Activated CD4-positive, alpha-beta T cell treated with anti-CD3 and anti-CD28 coated beads, Interleukin-2, amount 10 ng/mL, durations not matched to agents 24 days and 14 days (primary cell): ENCODE data around the gene CANT1. TPM values are rescaled to one million over a fixed set of nuclear protein-coding genes. Genes with fewer than 3 reads are reported as not detected.
"Not testable (repeated sequence)": the region's sequence is repeated elsewhere in the genome, so short reads cannot be mapped to it uniquely, and the experiment has no call there.

Experiments
- DNase-seq: peaks from one replicate; pipeline ENCODE4 v3.0.0; 2022
- H3K27ac Mint-ChIP-seq: one replicate; pipeline ENCODE4 v1.8.0; 2022; ENCODE audit warnings: mild to moderate bottlenecking, mixed read lengths
- H3K27me3 Mint-ChIP-seq: one replicate; pipeline ENCODE4 v1.8.0; 2022; ENCODE audit warnings: mixed read lengths
- H3K36me3 Mint-ChIP-seq: one replicate; pipeline ENCODE4 v1.8.0; 2022; ENCODE audit warnings: low read depth, mild to moderate bottlenecking, mixed read lengths
- H3K4me1 Mint-ChIP-seq: one replicate; pipeline ENCODE4 v1.8.0; 2021; ENCODE audit warnings: mixed read lengths
- H3K4me3 Mint-ChIP-seq: one replicate; pipeline ENCODE4 v1.8.0; 2022; ENCODE audit warnings: mild to moderate bottlenecking, moderate library complexity, mixed read lengths
- H3K9me3 Mint-ChIP-seq: one replicate; pipeline ENCODE4 v1.8.0; 2021; ENCODE audit warnings: mixed read lengths
- intact Hi-C: fragments of 100-400 bp; cut with micrococcal nuclease; formaldehyde crosslinking; loops from one replicate; pipeline ENCODE4 v1.15.1; 2023
- total RNA-seq: library from RNA; stranded (reverse); gene quantifications from 2 replicates; pipeline ENCODE4 v1.2.3, GENCODE V29; 2022

CANT1 gene
- total RNA-seq, 1 donor from 2014 or later = 70.5 TPM

DNA sequence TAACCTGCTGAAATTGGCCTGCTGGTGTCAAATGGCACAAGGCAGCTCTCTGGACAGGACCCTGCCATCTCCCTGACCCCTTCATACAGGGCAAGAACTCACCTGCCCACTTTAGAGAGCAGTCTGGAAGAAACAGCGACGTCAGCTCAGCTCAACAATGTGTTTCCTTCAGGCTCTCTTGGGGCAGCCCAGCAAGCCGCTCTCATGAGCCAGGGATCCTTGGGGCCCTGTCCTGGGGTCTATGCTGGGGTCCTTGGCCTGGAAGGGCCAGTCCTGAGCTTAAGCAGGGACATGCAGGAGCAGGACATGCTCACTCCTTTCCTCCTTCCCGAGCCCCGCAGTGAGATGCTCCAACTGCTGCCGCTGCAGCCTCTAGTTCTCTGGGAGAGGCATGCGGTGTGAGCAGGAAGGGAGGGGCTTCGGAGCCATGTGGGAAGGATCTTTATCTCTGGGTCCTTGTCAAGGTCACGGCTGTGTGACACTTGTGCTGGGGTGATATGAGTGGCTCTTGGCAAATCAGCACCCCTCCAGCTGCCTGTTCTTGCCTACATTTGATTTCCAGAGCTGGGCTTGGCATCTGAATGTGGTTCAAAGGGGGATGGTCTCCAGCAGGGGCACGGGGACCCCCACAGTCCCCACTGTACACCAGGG, 17.8 kb upstream of the CANT1 start:
- H3K27ac Mint-ChIP-seq = no peak overlapping the region
- no peaks in the 10 kb centered on the region for H3K9me3 Mint-ChIP-seq
- no peak overlapping the region for H3K4me3 Mint-ChIP-seq
- H3K27me3 Mint-ChIP-seq = peaks cover 51% of the 10 kb centered on the region
- intact Hi-C loops = no loop called here
- no peak for DNase-seq
- peaks cover 6% of the 10 kb centered on the region for H3K4me1 Mint-ChIP-seq
- H3K36me3 Mint-ChIP-seq = no peaks in the 10 kb centered on the region

DNA sequence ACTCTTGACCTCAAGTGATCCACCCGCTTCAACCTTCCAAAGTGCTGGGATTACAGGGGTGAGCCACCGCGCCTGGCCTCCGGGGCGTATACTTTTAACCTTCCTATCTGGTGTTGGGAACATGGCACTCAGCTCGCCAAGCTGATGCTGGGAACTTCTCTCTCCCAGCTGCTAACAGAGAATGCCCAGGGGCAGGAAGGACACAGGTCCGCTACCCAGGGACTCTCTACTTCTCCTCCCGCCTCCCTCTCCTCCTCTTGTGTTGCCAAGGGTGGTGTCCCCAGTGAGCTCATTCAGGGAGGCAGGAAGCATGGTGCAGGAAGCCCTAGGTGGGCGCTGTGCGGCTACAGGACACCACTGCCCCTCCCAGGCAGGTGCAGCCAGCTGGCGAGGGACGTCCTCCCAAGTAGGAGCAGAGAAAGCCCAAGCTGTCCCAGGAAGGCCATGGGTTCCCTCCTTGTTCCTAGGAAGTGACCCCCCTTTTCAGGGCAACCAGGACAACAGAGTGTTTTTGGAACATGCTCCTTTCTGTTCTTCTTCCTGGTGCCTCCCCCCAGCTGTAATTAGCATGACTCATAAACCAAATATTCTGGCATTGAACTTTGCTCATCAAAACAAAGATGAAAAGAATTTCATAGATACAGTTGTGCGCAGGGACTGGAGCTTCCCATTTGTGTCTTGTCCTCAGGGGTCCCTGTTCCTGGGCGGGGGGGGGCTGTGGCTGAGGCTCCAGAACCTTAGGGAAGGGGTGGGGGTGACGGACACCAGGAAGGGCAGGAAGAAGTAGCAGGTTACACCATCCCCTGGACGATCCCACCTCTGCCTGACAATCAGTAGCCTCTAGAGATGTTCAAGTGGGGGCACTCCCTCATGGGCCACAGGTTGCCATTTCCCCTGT, 17.1 kb upstream of the CANT1 start:
- no peak for DNase-seq
- intact Hi-C loops = no loop called here
- Mint-ChIP-seq H3K36me3 (no peaks in the 10 kb centered on the region), H3K4me3 (peak overlapping the region; percentile 32), H3K4me1 (peaks cover 6% of the 10 kb centered on the region), H3K27ac (no peak overlapping the region), H3K27me3 (peaks cover 50% of the 10 kb centered on the region), H3K9me3 (no peaks in the 10 kb centered on the region)

DNA sequence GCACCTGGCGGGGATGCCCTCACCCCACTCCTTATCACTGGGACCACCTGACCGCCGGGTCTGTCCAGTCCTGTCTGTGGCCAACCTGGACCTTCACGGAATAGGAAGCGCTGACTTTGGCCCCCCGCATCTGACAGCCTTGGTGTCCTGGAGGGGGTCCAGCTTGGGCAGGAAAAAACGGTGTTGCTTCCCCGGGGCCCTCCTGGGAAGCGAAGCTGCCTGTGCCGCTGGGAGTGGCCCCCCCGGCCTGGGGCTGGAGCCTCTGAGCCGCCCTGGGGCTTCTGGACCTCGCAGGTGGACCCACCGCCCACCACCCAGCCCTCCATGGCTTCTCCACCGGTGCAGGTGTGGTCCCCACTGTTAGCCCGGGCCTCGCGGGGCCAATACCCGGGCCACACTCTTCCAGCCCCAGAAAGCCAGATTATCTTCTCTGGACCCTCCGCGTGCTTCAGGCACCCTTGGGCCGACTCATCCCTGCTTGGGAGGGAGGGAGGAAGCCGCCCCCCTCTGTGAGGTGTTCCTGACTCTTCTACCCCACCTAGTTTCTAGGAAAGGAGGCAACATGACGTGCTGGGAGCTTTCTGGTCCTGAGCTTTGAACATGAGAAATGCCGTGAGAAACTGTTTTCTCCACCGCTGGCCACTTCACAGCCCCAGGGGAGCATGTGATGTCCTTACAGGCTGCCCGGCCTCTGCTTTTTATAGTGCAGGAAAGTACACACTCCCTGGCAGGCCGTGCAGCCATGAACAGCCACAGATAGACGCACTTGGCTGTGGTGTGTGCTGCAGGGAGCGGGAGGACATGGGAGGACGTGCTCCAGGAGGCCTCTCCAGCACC, 15.6 kb upstream of the CANT1 start:
- Mint-ChIP-seq H3K4me1 (peaks cover 6% of the 10 kb centered on the region), H3K4me3 (peak overlapping the region; percentile 32), H3K27me3 (peaks cover 61% of the 10 kb centered on the region), H3K36me3 (no peaks in the 10 kb centered on the region), H3K9me3 (no peaks in the 10 kb centered on the region), H3K27ac (no peak overlapping the region)
- DNase-seq = no peak
- intact Hi-C loops = no loop called here

DNA sequence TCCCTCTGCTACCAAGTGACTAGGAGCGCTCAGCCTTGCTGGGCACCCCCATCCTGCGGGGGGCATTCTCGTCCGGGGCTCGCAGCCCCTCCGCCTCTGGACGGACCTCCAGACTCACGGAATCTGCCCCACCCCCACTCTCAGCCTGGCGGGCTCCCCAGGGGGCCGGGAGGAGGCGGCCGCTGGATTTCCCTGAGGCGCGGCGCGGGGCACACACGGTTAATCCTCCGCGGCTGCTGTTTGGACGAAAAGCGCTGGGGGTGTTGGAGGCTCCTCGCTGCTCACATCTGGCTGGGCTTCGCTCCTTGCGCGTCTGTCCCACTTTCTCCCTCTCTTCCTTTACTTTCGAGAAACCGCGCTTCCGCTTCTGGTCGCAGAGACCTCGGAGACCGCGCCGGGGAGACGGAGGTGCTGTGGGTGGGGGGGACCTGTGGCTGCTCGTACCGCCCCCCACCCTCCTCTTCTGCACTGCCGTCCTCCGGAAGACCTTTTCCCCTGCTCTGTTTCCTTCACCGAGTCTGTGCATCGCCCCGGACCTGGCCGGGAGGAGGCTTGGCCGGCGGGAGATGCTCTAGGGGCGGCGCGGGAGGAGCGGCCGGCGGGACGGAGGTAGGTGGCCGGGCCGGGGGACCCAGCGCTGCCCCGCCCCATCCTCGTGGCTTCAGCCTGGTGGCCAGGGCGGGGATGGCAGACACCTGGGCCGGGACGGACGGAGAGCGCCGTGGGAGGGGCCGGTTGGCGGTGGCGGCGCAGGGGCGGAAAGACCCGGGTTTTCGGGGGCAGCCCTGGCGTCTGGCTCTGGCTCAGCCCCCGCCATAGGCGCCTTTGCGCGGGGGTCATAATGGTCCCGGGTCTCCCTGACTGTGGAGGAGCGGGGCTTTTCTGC, 14.6 kb upstream of the CANT1 start, which contains the start of gene C1QTNF1:
Gene C1QTNF1 (plus strand): TSS at position 284 of the 886 bp plus-strand sequence. CDS start 19,800 bp downstream, outside the sequence.
- DNase-seq = peak; percentile 79
- peaks cover 6% of the 10 kb centered on the region for H3K4me1 Mint-ChIP-seq
- peak within 1 kb of the TSS; percentile 87 for H3K4me3 Mint-ChIP-seq
- intact Hi-C loops = no loop called here
- H3K36me3 Mint-ChIP-seq = no peaks in the 10 kb centered on the region
- no peak within 1 kb of the TSS for H3K27ac Mint-ChIP-seq
- H3K27me3 Mint-ChIP-seq = peaks cover 62% of the 10 kb centered on the region
- no peaks in the 10 kb centered on the region for H3K9me3 Mint-ChIP-seq

DNA sequence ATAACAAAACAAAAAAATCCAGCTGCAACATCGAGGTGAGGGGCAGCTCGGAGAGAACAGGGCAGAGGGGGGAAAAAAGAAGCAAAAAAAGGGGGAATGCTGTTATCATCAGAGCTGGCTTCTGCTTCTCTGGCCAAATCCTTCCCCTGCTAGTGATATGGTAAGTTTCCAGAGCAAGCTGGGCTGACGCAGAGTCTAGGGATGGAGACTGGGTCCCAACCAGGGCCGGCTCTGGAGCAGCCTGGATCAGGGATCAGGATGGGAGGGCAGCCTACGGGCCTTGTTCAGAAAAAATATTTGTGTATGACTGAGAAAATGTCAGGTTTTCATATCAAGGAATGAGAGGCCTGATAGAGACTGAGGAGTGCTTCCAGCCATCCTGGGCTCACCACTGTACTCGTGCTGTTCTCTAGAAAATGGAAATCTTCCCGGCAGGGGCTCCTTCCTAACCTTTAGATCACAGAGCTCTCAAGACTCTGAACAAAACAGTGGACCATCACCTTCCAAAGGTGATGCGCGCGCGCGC, 13.7 kb upstream of the CANT1 start:
- no peak for DNase-seq
- peak overlapping the region; percentile 38 for H3K4me3 Mint-ChIP-seq
- H3K36me3 Mint-ChIP-seq = no peaks in the 10 kb centered on the region
- H3K4me1 Mint-ChIP-seq = peaks cover 6% of the 10 kb centered on the region
- peaks cover 63% of the 10 kb centered on the region for H3K27me3 Mint-ChIP-seq
- no peak overlapping the region for H3K27ac Mint-ChIP-seq
- no peaks in the 10 kb centered on the region for H3K9me3 Mint-ChIP-seq
- intact Hi-C loops = no loop called here

DNA sequence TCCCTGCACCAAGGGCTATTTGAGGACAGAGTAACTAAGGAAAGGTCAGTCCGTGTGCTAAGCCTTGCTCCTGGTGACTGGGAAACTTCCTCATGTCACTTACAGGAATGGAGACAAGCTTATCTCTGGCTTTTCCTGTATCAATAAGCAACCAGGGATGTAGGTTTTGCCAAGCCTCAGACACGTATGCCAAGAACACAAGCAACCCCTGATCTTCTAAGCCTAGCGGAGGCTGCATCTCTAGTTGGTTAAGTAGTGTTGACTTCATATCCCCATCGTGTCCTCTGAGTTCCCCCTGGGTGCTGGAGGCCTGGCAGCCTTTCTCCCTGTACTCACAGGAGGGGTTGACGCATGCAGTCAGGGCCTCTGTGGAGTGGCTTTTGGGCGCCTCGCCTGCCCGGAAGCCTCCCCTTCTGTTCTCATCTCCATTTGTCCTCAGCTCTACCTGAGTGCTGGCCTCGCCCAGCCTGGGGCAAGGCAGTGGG, 13.0 kb upstream of the CANT1 start:
- peaks cover 6% of the 10 kb centered on the region for H3K4me1 Mint-ChIP-seq
- no peaks in the 10 kb centered on the region for H3K36me3 Mint-ChIP-seq
- no peak for DNase-seq
- no peak overlapping the region for H3K4me3 Mint-ChIP-seq
- peaks cover 59% of the 10 kb centered on the region for H3K27me3 Mint-ChIP-seq
- no peak overlapping the region for H3K27ac Mint-ChIP-seq
- H3K9me3 Mint-ChIP-seq = no peaks in the 10 kb centered on the region
- intact Hi-C loops = no loop called here

DNA sequence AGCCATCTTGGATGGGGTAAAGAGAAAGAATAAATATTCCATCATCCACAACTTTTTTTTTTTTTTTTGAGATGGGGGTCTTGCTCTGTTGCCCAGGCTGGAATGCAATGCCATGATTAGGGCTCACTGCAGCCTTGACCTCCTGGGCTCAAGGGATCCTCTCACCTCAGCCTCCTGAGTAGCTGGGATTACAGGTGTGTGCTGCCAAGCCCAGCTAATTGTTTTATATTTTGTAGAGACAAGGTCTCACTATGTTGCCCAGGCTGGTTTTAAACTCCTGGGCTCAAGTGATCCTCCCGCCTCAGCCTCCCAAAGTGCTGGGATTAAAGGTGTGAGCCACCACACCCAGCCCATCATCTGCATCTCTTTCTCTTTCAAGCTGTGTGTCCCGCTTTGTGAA, 12.4 kb upstream of the CANT1 start:
- H3K27ac Mint-ChIP-seq, intact Hi-C loops: not testable (repeated sequence)
- peaks cover 55% of the 10 kb centered on the region for H3K27me3 Mint-ChIP-seq

DNA sequence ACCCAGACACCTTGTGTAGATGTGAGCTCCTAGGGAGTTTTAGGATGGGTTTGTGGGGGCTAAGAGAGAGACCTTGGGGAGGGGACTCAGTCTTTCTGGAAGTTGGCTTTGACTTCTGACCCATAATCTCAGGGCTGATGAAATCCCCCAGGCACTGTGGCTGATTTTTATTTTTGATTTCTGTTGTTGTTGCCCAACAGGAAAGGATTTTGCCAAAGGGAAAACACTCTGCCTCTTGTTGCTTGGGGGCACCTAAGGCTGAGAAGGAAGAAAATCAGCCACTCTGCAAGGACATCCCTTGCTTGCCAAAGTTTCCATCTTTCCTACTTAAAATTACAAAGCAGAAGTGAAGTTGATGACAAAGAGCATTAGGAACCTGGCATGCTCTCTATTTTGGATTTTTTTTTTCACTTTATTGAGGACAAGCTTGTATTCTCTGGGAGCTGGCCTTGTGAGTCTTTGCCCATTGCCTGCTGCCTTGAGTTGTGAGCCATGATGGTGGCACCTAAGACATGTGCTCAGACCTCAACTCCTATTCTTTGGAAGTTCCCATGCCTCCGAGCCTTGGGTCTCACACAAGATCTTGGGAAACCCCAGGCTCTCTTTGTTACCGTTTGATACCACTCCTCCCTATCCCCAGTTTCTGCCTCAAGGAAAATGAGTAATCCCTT, 11.2 kb upstream of the CANT1 start:
- peaks cover 6% of the 10 kb centered on the region for H3K4me1 Mint-ChIP-seq
- H3K9me3 Mint-ChIP-seq = no peaks in the 10 kb centered on the region
- no peak overlapping the region for H3K4me3 Mint-ChIP-seq
- no peak for DNase-seq
- no peaks in the 10 kb centered on the region for H3K36me3 Mint-ChIP-seq
- intact Hi-C loops = no loop called here
- H3K27ac Mint-ChIP-seq = no peak overlapping the region
- H3K27me3 Mint-ChIP-seq = peaks cover 46% of the 10 kb centered on the region

More for the DNA sequence above, 12.4 kb upstream of the CANT1 start:
- not testable (repeated sequence) for H3K4me3 Mint-ChIP-seq, H3K4me1 Mint-ChIP-seq, H3K36me3 Mint-ChIP-seq, DNase-seq, H3K9me3 Mint-ChIP-seq

DNA sequence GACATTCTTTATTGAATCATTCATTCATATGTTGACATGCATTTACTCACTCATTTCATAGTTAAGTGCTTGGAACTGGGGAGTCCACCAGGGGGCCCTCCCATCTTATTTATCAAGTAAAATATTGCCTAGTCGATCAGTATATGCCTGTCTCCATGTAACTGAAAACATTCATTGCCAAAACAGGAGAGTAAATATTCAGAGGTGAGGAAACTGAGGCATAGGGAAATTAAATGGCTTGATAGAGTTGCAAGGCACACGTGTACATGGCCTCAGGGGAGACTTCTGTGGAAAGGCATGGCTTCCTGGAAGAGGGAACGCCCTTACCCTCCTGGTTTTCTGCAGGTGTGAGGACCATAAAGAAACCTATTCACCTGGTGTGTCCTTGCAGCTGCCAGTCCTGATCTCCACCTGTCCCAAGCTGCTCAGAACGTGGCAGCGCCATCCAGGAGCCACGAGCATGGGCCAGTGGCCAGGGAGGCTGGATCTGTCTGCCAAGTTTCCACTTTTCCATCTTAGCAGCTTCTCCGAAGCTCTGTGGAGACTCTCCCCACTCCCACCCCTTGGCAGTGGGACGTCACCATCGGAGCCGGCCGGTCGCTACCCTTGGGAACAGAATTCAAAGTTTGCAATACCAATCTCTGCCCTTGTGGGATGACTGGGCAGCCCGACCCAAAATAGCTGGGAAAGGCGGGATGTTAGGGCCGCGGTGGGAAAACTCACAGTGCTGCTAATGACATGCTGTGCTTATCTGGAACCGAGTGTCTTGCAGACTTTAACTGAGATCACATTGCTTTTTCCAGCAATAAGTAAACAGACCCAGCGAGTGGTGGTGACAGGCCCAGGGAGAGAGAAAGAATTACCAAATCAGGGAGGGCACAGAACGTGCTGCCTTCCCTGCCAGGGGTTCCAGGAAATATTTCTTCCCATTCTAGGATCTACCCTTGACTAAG, 10.3 kb upstream of the CANT1 start:
- intact Hi-C loops = no loop called here
- Mint-ChIP-seq H3K36me3 (no peaks in the 10 kb centered on the region), H3K27me3 (peaks cover 41% of the 10 kb centered on the region), H3K4me3 (no peak overlapping the region), H3K4me1 (peaks cover 6% of the 10 kb centered on the region), H3K27ac (no peak overlapping the region), H3K9me3 (no peaks in the 10 kb centered on the region)
- peak; percentile 80 for DNase-seq

DNA sequence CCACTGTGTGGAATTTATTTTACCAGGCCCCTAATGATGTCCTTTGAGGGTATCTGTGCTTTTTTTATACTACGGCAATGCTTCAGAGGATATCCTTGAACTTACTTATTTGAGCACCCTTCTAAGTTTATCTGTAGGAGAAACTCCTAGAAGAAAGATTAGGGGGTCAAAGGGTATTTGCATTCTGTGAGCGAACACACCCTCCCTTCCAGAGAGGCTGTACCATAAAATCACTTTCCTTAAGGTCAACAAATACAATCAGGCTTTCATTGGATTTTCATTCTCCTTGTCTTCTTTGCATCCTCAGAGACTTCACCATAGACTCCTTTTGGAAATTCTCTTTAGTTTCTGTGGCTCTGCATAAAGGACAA, 9.7 kb upstream of the CANT1 start:
- H3K9me3 Mint-ChIP-seq = no peaks in the 10 kb centered on the region
- intact Hi-C loops = no loop called here
- no peak for DNase-seq
- H3K27me3 Mint-ChIP-seq = peaks cover 37% of the 10 kb centered on the region
- no peak overlapping the region for H3K27ac Mint-ChIP-seq
- H3K4me3 Mint-ChIP-seq = no peak overlapping the region
- no peaks in the 10 kb centered on the region for H3K36me3 Mint-ChIP-seq
- peaks cover 3% of the 10 kb centered on the region for H3K4me1 Mint-ChIP-seq

DNA sequence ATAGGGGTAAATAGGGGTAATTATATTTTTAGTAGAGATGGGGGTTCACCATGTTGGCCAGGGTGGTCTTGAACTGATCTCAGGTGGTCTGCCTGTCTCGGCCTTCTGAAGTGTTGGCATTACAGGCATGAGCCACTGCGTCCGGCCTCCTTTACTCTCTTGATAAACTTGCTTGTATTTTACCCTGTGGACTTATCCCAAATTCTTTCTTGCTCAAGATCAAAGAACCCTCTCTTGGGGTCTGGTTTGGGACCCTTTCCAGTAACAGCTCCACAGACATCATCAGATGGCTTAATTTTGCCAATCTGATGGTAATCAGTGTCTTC, 8.8 kb upstream of the CANT1 start:
- H3K27ac Mint-ChIP-seq = no peak overlapping the region
- H3K27me3 Mint-ChIP-seq = peaks cover 35% of the 10 kb centered on the region
- no peaks in the 10 kb centered on the region for H3K4me1 Mint-ChIP-seq
- DNase-seq = no peak
- H3K36me3 Mint-ChIP-seq = peaks cover 2% of the 10 kb centered on the region
- intact Hi-C loops = no loop called here
- H3K4me3 Mint-ChIP-seq = no peak overlapping the region
- peaks cover 4% of the 10 kb centered on the region for H3K9me3 Mint-ChIP-seq
